Stimulated activated CD8-positive, alpha-beta memory T cell treated with anti-CD3 and anti-CD28 coated beads, Interleukin-2, amount 100 ng/mL, for 48 hours (primary cell): ENCODE results near the gene SNRPD3.
"Not testable (repeated sequence)": the region's sequence is repeated elsewhere in the genome, so short reads cannot be mapped to it uniquely, and the experiment has no call there.

Experiments
- DNase-seq, 2 donors: peaks; one replicate each; pipeline ENCODE4 v3.0.0-alpha.2; 2020; ENCODE audit warnings: low read depth in 2 of 2

Gene SNRPD3

DNA sequence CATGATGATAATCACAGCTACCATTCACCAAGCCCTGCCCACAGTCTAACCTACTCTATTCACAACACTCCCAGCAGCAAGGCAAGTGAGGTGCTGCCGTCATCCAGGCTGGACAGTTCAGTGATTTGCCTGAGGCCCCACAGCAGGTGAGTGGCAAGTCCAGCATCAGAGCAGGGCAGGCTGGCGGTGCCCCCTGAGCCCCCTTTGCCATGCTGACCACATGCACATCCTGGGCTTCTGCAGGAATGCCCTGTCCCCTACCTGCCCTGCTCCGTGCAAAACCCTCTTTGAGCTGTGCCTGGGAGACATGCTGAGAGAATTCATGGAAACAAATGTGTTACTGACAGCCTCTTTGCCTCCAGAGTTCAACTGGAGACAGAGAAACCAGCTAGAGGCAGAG is 54.1 kb downstream of the SNRPD3 start:
- not testable (repeated sequence) for DNase-seq

DNA sequence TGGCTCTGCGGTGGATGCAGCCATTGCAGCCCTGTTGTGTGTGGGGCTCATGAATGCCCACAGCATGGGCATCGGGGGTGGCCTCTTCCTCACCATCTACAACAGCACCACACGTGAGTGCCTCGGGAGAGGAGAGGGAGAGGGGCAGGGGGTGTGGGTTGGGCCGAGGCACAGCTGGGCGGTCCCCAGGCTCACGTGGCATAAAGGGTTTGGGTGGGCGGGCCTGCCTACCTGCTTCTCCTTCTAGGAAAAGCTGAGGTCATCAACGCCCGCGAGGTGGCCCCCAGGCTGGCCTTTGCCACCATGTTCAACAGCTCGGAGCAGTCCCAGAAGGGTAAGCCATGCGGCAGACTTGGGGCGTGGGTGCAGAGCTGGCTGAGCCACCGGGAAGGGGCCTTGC is 59.0 kb downstream of the SNRPD3 start:
- DNase-seq = not testable (repeated sequence)

DNA sequence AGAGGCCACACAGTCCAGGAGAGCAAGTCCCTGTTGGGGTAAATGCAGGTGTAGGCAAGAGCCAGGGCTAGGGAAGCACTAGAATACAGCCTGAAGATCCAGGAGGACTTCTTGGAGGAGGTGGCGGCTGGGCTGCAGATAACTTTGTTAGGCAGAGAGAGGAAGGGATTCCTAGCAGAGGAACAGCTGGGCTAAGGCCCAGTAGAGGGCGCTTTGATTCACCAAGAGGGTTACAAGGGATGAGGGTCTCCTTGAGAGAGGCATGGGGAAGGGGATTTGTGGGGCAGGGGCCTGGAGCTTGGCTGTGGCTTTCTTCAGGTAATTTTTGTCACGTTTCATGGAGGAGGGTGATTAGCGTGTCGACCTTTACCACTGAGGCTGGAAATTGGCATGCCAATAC is 65.4 kb downstream of the SNRPD3 start:
- not testable (repeated sequence) for DNase-seq

DNA sequence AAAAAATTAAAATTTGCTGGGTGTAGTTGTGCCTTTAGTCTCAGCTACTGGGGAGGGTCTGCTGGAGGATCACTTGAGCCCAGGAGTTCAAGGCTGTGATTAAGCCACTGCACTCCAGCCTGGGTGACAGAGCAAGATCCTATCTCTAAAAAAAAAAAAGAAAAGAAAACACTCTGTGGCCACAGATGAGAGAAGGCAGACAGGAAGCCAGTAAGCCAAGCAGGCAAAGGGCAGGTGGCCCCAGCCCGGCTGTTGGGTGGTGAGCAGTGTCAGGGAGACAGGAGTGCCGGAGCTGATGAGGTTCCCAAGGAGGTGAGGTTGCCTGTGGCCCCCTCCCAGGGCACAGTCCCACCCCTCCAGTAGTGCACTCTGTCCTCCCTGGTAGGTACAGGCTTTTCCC is 66.8 kb downstream of the SNRPD3 start:
- not testable (repeated sequence) for DNase-seq
